ENCODE data around the gene KLHL29.

DNA sequence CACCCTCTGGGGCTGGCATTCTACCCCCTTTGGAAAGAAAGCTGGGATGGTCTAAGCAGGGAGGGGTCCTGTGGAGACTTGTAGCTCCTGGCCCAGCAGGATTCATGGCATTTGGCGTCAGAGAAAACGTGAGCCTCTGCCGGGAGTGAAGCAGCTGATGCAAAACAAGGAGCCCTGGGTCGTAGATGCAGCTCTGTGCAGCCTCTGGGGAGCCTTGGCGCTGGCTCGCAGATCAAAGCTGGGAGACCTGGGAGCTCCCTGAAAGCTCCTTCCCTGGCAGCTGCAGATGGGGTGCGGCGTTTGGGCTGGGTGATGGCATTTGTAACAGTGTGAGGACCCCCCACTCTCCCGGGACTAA lies 148.3 kb downstream of the KLHL29 start:
- TF ChIP-seq, protein P1, sequence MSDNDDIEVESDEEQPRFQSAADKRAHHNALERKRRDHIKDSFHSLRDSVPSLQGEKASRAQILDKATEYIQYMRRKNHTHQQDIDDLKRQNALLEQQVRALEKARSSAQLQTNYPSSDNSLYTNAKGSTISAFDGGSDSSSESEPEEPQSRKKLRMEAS (IDR thresholded peaks at IDR 0.05) = no peak
- TF ChIP-seq CTCF (IDR thresholded peaks at IDR 0.05; ENCODE audit: low read depth, low read length, missing input control) = no peak

Measured in liver (tissue), 2 donors.